A673 (cell line): ENCODE results near the gene EMP2. TPM values are rescaled to one million over a fixed set of nuclear protein-coding genes. Genes with fewer than 3 reads are reported as not detected.

Experiments used
- BruUV-seq: library from RNA; stranded (reverse); fragments of 400-500 nt; replicated peaks from 2 replicates; lab custom pipeline; 2021; lab: Mats Ljungman, UMichigan
- CTCF ChIA-PET: fragments of 300-600 bp; sonication (Branson Sonifier 250); formaldehyde crosslinking; loops from one replicate; lab custom pipeline; 2022; ENCODE audit warnings: antibody characterized with exemption; lab: Charles Lee
- POLR2A ChIA-PET: fragments of 300-600 bp; sonication (Branson Sonifier 250); formaldehyde crosslinking; loops from one replicate; lab custom pipeline; 2022; ENCODE audit warnings: antibody characterized with exemption; ENCODE audit not compliant: low non-redundant PET; lab: Charles Lee
- DNase-seq: peaks from one replicate; pipeline ENCODE4 v3.0.0-alpha.2; 2015; ENCODE audit warnings: low spot score
- H3K27ac ChIP-seq: fragments of 200-600 bp; sonication (generic); 2 replicates; pipeline ENCODE4 v1.5.1; 2016; ENCODE audit warnings: mixed run types, low read depth, mild to moderate bottlenecking, mixed read lengths, antibody characterized with exemption, low read length; ENCODE audit not compliant: poor library complexity, severe bottlenecking
- H3K27me3 ChIP-seq: fragments of 200-600 bp; sonication (generic); replicated peaks from 2 replicates; pipeline ENCODE4 v1.6.1; 2017; ENCODE audit warnings: mixed run types, low read depth, mild to moderate bottlenecking, mixed read lengths, antibody characterized with exemption, low read length; ENCODE audit not compliant: insufficient read depth, poor library complexity
- H3K36me3 ChIP-seq: fragments of 200-600 bp; sonication (generic); 2 replicates; pipeline ENCODE4 v1.6.1; 2016; ENCODE audit warnings: mixed run types, mild to moderate bottlenecking, mixed read lengths, antibody characterized with exemption, low read length; ENCODE audit not compliant: insufficient read depth, poor library complexity, severe bottlenecking
- H3K4me1 ChIP-seq: fragments of 200-600 bp; sonication (generic); 2 replicates; pipeline ENCODE4 v1.6.1; 2017; ENCODE audit warnings: mixed run types, mild to moderate bottlenecking, mixed read lengths, antibody characterized with exemption, low read length; ENCODE audit not compliant: insufficient read depth, poor library complexity, severe bottlenecking
- H3K4me3 ChIP-seq: fragments of 200-600 bp; sonication (generic); 2 replicates; pipeline ENCODE4 v1.5.1; 2016; ENCODE audit warnings: low read depth, mixed run types, mild to moderate bottlenecking, mixed read lengths, low read length; ENCODE audit not compliant: poor library complexity, severe bottlenecking
- H3K9me3 ChIP-seq: fragments of 200-600 bp; sonication (generic); 2 replicates; pipeline ENCODE4 v1.6.1; 2016; ENCODE audit warnings: mixed run types, low read depth, mild to moderate bottlenecking, mixed read lengths, antibody characterized with exemption, low read length; ENCODE audit not compliant: poor library complexity, severe bottlenecking
- CTCF ChIP-seq: fragments of 300-800, 200-600 bp; sonication (generic); conservative IDR thresholded peaks from 2 replicates; pipeline ENCODE4 v1.5.1; 2017; ENCODE audit warnings: low read depth, mild to moderate bottlenecking, antibody characterized with exemption, low read length, moderate library complexity, mixed read lengths
- EZH2 ChIP-seq: fragments of 200-600 bp; sonication (generic); IDR thresholded peaks from 2 replicates; pipeline ENCODE4 v1.6.1; 2017; ENCODE audit warnings: borderline replicate concordance, low read depth, mild to moderate bottlenecking, mixed read lengths, antibody characterized with exemption, low read length; ENCODE audit not compliant: poor library complexity, severe bottlenecking
- intact Hi-C: fragments of 100-400 bp; cut with micrococcal nuclease; formaldehyde crosslinking; loops from one replicate; pipeline ENCODE4 v1.10.0; 2022; ENCODE audit not compliant: unreplicated experiment
- total RNA-seq: library from RNA; stranded (reverse); gene quantifications from 2 replicates; pipeline ENCODE4 v1.2.3, GENCODE V29; 2021

Gene EMP2
- total RNA-seq, 1 experiment from 2014 or later: 12.9 TPM

GRCh38 chr16:10571354-10571753 is 9.0 kb downstream of the EMP2 start:
- H3K4me3 ChIP-seq: no peak overlapping the region
- H3K27ac ChIP-seq: no peak overlapping the region
- no peaks in the 10 kb centered on the region for H3K36me3 ChIP-seq
- H3K4me1 ChIP-seq: no peaks in the 10 kb centered on the region
- TF ChIP-seq EZH2 (no peak), CTCF (no peak)
- intact Hi-C loops: no loop called here
- ChIA-PET CTCF (interaction anchor here (0.7 kb wide), 1 partner anchor 62 kb away, joined by 10 read pairs; no protein-coding TSS in a partner anchor), POLR2A (no interaction called here)
- H3K27me3 ChIP-seq: no peaks in the 10 kb centered on the region
- BruUV-seq: no TSS peak
- no peaks in the 10 kb centered on the region for H3K9me3 ChIP-seq
- no peak for DNase-seq

DNA sequence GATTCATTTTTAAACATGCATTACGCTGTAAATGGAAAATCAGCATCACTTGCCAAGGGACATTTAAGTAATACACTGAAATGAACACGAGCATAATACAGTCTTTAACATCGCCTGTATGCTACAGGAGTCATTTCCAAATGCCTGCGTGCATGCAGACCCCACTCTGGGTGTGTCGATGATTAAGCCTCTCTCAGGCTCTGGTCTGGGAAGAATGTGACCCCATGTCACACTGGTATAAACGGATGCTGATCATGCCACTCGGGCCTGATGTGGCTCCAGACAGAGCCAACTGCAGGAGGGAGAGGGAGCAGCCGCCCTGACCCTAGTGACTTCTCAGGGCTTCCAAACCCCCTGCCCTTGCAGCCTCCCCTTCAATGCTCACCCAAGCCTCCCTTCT is 10.8 kb downstream of the EMP2 start:
- POLR2A ChIA-PET: no interaction called here
- intact Hi-C loops: no loop called here

GRCh38 chr16:10566613-10567012 is 13.8 kb downstream of the EMP2 start:
- peak; percentile 26; the same call in 1 of the 2 replicates for TF ChIP-seq CTCF
- no peak for TF ChIP-seq EZH2
- POLR2A ChIA-PET: no interaction called here
- no TSS peak for BruUV-seq

More for the DNA sequence above, 10.8 kb downstream of the EMP2 start:
- no peaks in the 10 kb centered on the region for H3K27me3 ChIP-seq
- H3K36me3 ChIP-seq: no peaks in the 10 kb centered on the region
- H3K4me3 ChIP-seq: no peak overlapping the region
- CTCF ChIA-PET: no interaction called here
- no peak for DNase-seq
- BruUV-seq: no TSS peak
- H3K4me1 ChIP-seq: no peaks in the 10 kb centered on the region
- no peaks in the 10 kb centered on the region for H3K9me3 ChIP-seq
- no peak overlapping the region for H3K27ac ChIP-seq
- TF ChIP-seq CTCF: no peak
- TF ChIP-seq EZH2: no peak

More at GRCh38 chr16:10566613-10567012, 13.8 kb downstream of the EMP2 start:
- Histone ChIP-seq H3K27me3 (no peaks in the 10 kb centered on the region), H3K36me3 (no peaks in the 10 kb centered on the region), H3K27ac (no peak overlapping the region), H3K4me3 (no peak overlapping the region), H3K9me3 (no peaks in the 10 kb centered on the region), H3K4me1 (no peaks in the 10 kb centered on the region)
- CTCF ChIA-PET: no interaction called here
- no peak for DNase-seq
- intact Hi-C loops: no loop called here
